Thymus (tissue), 11 donors: ENCODE data around the gene NME9. TPM values are rescaled to one million over a fixed set of nuclear protein-coding genes. Genes with fewer than 3 reads are reported as not detected.

ENCODE experiments used
- DNase-seq, 9 donors: peaks; one replicate each; pipeline ENCODE4 v3.0.0-alpha.2; 2013; ENCODE audit warnings: low spot score in 9 of 9, low read depth in 6 of 9, missing footprints in 1 of 9
- H3K27ac ChIP-seq, 2 donors: one replicate each; pipeline ENCODE4 v1.5.1; 2013; ENCODE audit warnings: control low read depth in 1 of 2, low read depth in 1 of 2, low read length in 1 of 2, mild to moderate bottlenecking in 1 of 2, moderate library complexity in 1 of 2
- H3K27me3 ChIP-seq, 2 donors: one replicate each; pipeline ENCODE4 v1.5.1; 2013; ENCODE audit warnings: low read length in 1 of 2; ENCODE audit not compliant: control insufficient read depth in 2 of 2, insufficient read depth in 1 of 2
- H3K36me3 ChIP-seq, 2 donors: one replicate each; pipeline ENCODE4 v1.5.1; 2013; ENCODE audit warnings: low read length in 1 of 2, mild to moderate bottlenecking in 1 of 2, moderate library complexity in 1 of 2; ENCODE audit not compliant: control insufficient read depth in 2 of 2, insufficient read depth in 2 of 2
- H3K4me1 ChIP-seq, 2 donors: one replicate each; pipeline ENCODE4 v1.5.1; 2013; ENCODE audit warnings: low read length in 2 of 2; ENCODE audit not compliant: control insufficient read depth in 2 of 2, insufficient read depth in 2 of 2
- H3K4me3 ChIP-seq, 2 donors: one replicate each; pipeline ENCODE4 v1.5.1; 2013; ENCODE audit warnings: low read length in 2 of 2, control low read depth in 1 of 2, mild to moderate bottlenecking in 1 of 2
- H3K9me3 ChIP-seq, 2 donors: one replicate each; pipeline ENCODE4 v1.5.1; 2013; ENCODE audit warnings: low read length in 1 of 2, mild to moderate bottlenecking in 1 of 2; ENCODE audit not compliant: control insufficient read depth in 2 of 2, insufficient read depth in 1 of 2
- WGBS: extraction: QIAGEN DNeasy Blood & Tissue Kit; methylation state at CpG from one replicate; pipeline ENCODE4 v1.1.7; 2013; 5-methylcytosine and 5-hydroxymethylcytosine counted together
- polyA plus RNA-seq: library from polyadenylated mRNA; stranded (reverse); fragments of 200-250 nt; gene quantifications from one replicate; pipeline ENCODE4 v1.2.3, GENCODE V29; 2013
- total RNA-seq: library from RNA; stranded (reverse); fragments of 120-200 nt; gene quantifications from one replicate; pipeline ENCODE4 v1.2.4, GENCODE V29; 2013
- donor health status: healthy.

NME9 gene
- total and polyA plus RNA-seq, 2 donors, result 0.42 to 1.5 TPM

GRCh38 chr3:138364356-138365252, 35.0 kb upstream of the NME9 start:
- Histone ChIP-seq H3K9me3 (no peaks in the 10 kb centered on the region), H3K27ac (no peak overlapping the region), H3K27me3 (peaks cover 0 to 2% of the 10 kb centered on the region in 2 donors), H3K4me3 (no peak overlapping the region), H3K36me3 (no peaks in the 10 kb centered on the region), H3K4me1 (no peaks in the 10 kb centered on the region)
- 96% methylated on average over 6 of the region's 6 CpGs for WGBS
- no peak for DNase-seq

DNA sequence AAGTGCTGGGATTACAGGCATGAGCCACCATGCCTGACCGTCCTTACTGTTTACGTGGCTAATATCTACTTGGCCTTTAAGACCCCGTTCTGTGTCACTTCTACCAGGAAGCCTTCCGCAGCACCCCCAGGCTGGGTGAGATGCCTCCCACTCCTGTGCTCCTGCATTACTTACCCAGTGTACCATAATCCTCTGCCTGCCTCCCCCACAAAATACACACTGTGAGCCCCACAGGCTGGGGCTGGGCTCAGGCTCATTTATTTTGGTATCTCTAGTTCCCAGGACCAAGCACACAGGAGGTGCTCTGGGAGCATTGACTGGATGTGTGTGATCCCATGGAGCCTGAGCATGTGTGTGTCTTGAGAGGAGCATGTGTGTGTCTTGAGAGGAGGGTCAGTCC, 33.7 kb upstream of the NME9 start:
- Histone ChIP-seq H3K36me3 (no peaks in the 10 kb centered on the region), H3K27ac (no peak overlapping the region), H3K9me3 (no peaks in the 10 kb centered on the region), H3K27me3 (no peaks in the 10 kb centered on the region), H3K4me3 (no peak overlapping the region), H3K4me1 (no peaks in the 10 kb centered on the region)
- DNase-seq, result no peak
- WGBS, result 96% methylated on average over 4 of the region's 4 CpGs

- Histone ChIP-seq H3K27ac (no peak overlapping the region), H3K36me3 (no peaks in the 10 kb centered on the region)
- WGBS, result 98% methylated on average over 7 of the region's 7 CpGs
These were observed 32.9 kb upstream of the NME9 start for GRCh38 chr3:138362538-138362937.

DNA sequence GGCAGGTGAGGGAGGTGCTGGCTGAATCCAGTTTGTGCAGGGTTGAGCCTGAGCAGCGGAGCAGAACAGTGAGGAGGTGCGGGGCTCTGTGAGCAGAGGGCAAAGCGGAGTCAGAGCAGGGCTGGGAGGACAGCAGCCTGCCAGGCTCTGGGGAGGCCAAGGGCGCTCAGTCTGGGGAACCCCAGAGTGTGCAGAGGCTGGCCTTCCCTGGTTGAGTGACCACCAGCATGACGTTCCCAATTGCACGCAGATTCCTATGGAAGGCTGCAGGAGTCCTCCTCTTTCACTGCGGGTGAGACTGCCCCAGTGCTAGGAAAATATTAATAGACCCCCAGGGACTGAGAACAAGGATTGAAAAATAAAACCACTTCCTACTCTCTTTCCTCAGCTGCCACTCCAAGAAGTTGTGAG, 31.9 kb upstream of the NME9 start:
- Histone ChIP-seq H3K36me3 (no peaks in the 10 kb centered on the region), H3K4me1 (no peaks in the 10 kb centered on the region), H3K9me3 (no peaks in the 10 kb centered on the region), H3K4me3 (no peak overlapping the region), H3K27ac (no peak overlapping the region), H3K27me3 (peaks cover 0 to 2% of the 10 kb centered on the region in 2 donors)
- 93% methylated on average over 7 of the region's 7 CpGs for WGBS
- DNase-seq, result no peak

More at GRCh38 chr3:138362538-138362937, 32.9 kb upstream of the NME9 start:
- H3K9me3 ChIP-seq, result no peaks in the 10 kb centered on the region
- H3K4me3 ChIP-seq, result no peak overlapping the region
- no peaks in the 10 kb centered on the region for H3K4me1 ChIP-seq
- no peaks in the 10 kb centered on the region for H3K27me3 ChIP-seq
- DNase-seq, result no peak

DNA sequence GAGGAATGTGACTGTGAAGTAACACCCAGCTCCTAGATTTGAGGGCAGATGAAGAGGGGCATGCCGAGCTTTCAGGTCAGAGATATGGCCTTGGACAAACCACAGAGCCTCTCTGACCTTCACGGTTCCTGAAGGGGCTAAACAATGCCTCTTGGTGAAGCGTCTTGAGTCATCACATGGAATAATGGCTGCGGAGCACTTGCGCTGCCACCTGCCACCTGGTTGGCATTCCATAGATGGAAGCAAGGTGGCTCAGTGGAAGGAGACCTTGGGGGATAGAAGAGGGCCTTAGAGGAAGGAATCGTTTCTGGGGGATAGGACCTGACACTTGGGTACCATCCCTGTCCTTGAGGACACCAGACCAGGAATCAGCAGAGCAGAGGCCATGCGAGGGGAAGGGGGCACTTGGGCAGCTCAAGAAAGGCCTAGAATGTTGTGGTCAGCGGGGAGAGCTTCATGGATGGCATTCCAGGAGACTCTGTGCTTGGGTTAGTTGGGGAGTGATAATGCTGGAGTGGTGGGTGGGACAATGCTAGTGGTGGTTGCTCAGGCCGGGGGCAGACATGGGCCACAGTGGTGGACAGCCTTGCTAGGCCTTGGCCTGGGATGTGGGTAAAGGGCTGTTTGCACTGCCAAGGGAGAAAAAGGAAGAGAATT, 31.3 kb upstream of the NME9 start:
- Histone ChIP-seq H3K9me3 (no peaks in the 10 kb centered on the region), H3K4me3 (no peak overlapping the region), H3K27me3 (peaks cover 0 to 2% of the 10 kb centered on the region in 2 donors), H3K27ac (no peak overlapping the region), H3K4me1 (no peaks in the 10 kb centered on the region), H3K36me3 (no peaks in the 10 kb centered on the region)
- no peak for DNase-seq
- 96% methylated on average over 9 of the region's 9 CpGs for WGBS

DNA sequence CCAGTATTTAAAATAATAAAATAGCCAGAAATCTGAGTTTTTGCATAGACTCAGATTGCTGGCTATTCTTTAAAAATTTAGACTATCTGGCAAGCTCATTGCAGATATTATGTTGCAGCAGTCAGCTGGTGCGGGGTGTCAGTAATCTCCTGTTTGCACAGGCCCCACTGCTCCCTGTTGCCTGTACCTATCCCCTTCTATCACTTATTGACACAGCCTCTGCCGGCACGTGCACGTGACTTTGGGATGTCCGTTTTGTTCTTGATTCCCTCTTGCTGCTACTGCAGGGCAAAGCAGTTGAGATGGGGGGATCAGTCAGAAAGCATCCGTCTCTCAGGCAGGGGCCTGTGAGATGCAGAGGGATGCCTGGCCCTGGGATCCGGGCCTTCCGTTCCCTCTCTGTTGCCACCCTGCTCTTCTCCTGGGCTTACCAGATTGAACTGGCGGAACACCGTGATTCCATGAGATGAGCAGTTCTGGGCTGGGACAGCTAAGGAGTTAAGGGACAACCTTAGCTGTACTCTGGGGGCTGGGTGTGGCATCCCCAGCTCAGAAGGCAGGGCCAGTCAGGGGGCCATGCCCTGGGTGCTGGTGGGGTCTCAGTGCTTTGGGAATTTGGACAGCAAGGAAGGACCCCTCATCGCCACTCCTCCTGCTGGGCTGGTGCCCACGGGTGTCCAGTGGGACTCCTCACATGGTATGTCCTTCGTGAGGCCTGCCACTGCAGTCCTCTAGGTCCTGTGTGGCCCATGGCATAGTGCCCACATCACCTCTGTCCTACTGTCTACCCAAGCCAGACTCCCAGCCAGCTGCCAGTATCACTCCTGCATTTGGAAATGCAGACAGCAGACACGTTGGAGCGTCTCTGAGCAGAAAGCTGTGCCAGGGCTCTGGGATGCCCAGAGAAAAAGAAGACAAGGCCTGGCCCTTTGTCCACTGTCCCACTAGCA, 30.5 kb upstream of the NME9 start:
- DNase-seq, result no peak
- no peaks in the 10 kb centered on the region for H3K4me1 ChIP-seq

DNA sequence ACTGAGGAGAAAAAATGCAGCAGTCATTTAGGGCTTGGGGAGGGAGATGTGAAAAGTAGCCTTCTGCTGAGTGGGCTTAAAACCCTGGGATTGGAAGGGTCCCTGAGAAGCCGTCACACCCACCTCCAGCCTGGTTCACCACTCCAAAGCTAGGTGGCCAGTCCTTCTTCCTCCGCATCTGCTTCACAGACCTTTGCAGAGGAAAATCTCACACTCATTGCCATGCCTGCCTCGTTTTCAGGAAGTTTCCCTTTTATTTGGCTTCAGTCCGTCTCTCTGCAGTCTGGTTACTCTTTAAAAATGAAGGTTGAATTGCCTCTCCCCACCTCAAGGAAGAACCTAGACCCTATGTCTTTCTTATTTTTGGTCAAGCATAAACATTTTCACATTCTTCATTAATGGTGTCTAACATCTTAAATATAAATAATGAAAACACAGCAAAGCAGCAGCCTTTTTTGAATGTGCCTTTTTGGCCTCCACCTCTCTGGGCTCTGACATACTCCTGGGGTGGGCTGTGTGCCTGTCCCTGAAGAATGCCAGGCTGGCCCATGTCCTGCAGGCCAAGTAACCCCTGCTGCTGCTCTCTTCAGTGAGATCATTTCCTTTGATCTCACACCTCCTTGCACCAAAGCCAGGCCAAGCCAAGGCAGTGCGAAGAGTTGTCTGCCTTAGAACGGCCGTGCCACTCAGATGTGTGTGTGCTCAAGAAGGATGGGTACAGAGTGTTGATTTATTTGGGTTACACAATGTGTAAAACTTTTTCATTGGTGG, 29.7 kb upstream of the NME9 start:
- no peaks in the 10 kb centered on the region for H3K4me1 ChIP-seq

More for the DNA sequence above, 30.5 kb upstream of the NME9 start:
- no peaks in the 10 kb centered on the region for H3K9me3 ChIP-seq
- H3K36me3 ChIP-seq, result no peaks in the 10 kb centered on the region
- H3K27me3 ChIP-seq, result peaks cover 0 to 2% of the 10 kb centered on the region in 2 donors
- H3K27ac ChIP-seq, result no peak overlapping the region
- no peak overlapping the region for H3K4me3 ChIP-seq
- 95% methylated on average over 15 of the region's 15 CpGs for WGBS

GRCh38 chr3:138356730-138357405, 27.2 kb upstream of the NME9 start:
- Histone ChIP-seq H3K27me3 (peaks cover 2 to 9% of the 10 kb centered on the region in 2 donors), H3K4me1 (no peaks in the 10 kb centered on the region), H3K9me3 (no peaks in the 10 kb centered on the region), H3K36me3 (no peaks in the 10 kb centered on the region), H3K4me3 (no peak overlapping the region), H3K27ac (no peak overlapping the region)
- no peak for DNase-seq
- 94% methylated on average over 7 of the region's 7 CpGs for WGBS

More for the DNA sequence above, 29.7 kb upstream of the NME9 start:
- WGBS, result 89% methylated on average over 7 of the region's 7 CpGs
- Histone ChIP-seq H3K27me3 (peaks cover 0 to 2% of the 10 kb centered on the region in 2 donors), H3K4me3 (no peak overlapping the region), H3K27ac (no peak overlapping the region), H3K36me3 (no peaks in the 10 kb centered on the region), H3K9me3 (no peaks in the 10 kb centered on the region)
- DNase-seq, result no peak
